ENCODE data around the gene SERPINA3. TPM values are rescaled to one million over a fixed set of nuclear protein-coding genes. Genes with fewer than 3 reads are reported as not detected.

The SERPINA3 gene
- total RNA-seq, 1 experiment from 2014 or later, result 0.56 TPM

DNA sequence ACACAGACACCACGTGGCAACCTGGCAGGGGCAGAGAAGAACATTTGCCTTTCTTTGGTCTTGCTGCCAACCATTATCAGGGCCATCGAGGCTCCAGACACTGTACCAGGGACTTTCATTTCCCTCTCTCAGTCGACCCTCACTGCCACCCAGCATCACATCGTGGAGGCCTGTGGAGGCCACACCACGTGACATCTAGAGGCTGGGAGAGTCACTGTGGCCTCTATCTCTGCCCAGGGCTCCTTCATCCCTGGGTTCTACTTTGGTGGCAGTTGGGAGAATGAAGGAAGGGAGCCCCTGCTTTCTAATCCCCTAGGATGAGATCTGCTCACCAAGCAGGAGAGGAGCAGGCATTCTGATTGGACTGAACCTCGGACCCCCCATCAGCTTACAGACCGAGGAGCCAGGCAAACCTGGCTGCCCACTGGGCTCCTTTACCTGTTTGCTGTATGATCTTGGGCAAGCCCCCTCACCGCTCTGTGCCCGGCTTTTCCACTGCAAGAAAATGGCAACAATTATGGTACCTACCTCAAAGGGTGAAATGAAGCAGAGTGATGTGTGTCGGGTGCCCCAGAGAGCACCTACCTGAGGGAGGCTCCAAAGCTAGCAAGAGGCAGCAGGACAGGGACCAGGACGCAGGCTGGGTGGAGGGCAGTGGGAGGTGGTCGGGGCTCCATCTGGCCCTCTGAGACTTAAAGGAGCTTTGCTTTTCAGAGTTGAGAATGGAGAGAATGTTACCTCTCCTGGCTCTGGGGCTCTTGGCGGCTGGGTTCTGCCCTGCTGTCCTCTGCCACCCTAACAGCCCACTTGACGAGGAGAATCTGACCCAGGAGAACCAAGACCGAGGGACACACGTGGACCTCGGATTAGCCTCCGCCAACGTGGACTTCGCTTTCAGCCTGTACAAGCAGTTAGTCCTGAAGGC, 1.8 kb downstream of the SERPINA3 start:
- no peak for DNase-seq (ENCODE audit: low spot score)

GRCh38 chr14:94614802-94615201, 2.6 kb downstream of the SERPINA3 start:
- no peak for DNase-seq (ENCODE audit: low spot score)

DNA sequence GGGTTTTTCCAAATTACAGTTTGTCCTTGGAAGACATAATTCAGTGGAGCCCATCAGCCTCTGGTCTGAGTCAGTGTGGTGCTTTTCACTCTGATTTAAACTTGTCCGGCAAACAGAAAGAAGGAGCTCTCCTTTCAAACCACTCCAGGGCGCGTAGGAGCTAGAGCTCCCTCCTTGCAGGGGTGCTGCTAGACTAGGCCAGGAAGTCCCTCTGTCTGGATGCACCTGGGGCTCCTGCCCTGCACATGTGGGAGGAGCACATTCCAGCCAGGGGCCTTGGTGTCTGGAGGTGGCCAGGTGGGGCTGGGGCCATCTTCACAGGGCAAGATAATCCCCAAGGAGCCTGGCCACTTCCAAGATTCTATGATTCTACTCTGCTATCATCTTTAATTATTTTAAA, 3.1 kb downstream of the SERPINA3 start:
- no peak for DNase-seq (ENCODE audit: low spot score)

DNA sequence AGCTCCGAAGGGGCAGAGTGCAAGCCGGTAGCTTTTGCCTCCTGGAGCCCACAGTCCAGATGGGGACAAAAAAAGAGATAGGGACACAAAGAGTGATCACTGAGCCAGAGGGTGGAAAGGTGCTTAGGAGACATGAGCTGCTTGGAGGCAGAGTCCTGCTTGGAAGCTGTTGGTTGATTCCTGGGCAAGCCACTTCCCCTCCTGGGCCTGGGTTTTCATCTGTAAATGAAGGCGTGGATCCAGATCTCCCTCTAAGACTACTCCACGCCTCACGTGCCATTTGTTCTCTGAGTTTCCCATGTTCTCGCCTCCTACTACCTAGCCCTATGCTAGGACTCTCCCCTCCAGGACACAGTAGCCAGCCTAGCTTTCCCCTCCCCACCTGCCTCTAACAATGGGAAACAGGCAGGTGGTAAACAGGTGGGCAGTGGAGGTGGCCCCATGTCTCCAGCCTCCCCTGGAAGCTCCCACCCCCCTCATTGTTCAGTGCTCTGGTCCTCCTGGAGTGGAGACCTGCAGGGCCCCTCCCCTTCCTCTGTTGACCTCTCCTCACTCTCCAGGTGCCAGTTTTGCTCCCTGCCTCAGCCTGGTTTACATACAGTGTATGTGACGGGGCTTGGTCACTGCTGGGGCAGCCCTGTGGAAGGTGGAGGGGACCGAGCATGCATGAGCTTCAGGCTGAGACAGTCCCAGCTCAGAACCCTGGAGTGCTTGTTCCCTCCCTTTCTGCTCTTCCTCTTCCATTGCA, 3.8 kb downstream of the SERPINA3 start:
- no peak for DNase-seq (ENCODE audit: low spot score)

DNA sequence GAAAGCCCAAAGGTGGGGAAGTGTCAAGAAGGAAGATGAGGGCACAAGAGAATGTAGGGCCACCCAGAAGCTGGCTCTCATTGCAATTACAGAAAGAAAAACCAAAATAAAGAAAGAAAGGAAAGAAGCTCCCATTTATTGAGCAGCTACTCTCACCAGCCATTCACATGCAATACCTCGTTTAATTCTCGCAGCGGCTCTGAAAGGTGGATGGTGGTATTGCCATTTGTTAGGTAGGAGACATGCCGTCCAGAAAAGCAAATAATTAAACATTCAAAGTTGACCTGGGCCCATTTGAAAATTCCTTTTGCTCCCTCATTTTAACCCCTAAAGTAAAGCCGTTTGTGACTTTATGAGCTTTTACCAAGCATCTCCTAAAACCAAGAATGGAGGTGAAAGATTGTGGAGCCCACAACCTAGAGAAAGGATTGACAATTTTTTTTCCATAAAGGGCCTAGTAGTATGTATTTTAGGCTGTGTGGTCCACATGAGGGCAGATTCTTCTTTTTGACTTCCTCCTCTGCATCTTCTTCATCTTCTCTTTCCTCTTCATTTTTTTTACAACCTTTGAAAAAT, 5.3 kb downstream of the SERPINA3 start:
- no peak for DNase-seq (ENCODE audit: low spot score)

GRCh38 chr14:94617988-94618822, 6.0 kb downstream of the SERPINA3 start:
- no peak for DNase-seq (ENCODE audit: low spot score)

- DNase-seq (ENCODE audit: low spot score), result no peak
Measured at GRCh38 chr14:94619297-94619696, 7.1 kb downstream of the SERPINA3 start.

DNA sequence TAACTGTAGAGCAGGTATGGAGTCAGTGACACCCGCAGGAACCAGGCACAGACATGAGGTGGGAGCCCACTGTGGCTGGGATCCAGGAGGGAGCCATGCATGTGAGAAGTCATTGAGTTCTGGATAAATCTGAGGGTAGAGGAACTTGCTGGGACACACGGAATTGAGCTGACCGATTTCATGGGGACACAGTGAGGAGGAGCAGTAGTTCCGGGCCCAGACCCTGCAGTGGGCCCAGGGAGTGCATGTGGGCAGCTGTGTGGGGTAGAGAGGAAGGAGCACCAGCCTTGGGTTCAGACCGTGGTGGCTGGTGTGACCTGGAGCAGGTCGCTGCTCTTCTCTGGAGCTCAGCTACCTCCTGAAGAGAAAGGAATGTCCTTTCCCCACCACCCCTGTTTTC, 8.4 kb downstream of the SERPINA3 start:
- no peak for DNase-seq (ENCODE audit: low spot score)

GRCh38 chr14:94621358-94622134, 9.4 kb downstream of the SERPINA3 start:
- DNase-seq (ENCODE audit: low spot score), result no peak

DNA sequence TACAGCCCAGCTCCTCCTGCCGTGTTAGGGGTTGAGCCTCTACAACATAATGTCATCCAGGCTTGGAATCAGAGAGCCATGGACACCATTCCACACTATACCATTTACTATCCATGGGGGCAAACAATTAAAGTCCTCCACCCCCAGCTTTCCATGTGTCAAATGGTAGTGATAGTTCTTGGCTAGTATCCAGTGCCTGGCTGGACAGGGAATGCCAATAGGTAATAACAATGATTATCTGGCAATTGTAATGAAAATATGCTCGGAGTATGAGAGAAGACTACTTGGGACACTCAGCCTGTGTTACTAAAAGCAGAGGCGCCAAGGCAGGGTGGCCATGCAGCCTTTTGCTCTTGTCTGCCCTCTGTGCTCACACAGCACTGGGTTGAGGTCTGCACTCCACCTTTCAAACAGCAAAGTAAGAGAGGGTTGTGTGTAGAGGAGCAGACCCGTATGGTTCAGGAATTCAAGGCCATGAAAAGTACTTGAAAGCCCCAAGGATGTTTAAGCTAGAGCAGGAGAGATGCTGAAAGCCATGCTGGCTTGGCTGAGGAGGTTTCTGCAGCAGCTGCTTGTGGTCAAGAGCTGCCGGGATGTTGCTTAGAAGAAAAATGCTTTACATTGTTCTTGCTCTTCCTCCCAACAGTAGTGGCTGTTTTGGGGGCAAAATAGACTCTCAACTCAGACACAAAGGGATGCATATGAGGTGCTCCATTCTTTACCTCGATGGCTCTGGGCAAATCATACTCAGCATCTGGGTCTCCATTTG, 10.6 kb downstream of the SERPINA3 start:
- no peak for DNase-seq (ENCODE audit: low spot score)

DNA sequence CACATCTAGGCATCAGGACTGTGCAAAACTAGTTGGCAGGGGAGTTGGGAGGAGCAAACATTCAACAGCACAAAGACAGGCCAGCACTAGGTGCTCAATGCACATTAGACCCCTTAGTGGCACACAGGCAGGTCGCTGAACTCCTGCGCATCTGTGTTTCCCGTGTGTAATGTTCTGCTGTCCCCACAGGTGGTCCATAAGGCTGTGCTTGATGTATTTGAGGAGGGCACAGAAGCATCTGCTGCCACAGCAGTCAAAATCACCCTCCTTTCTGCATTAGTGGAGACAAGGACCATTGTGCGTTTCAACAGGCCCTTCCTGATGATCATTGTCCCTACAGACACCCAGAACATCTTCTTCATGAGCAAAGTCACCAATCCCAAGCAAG, 11.2 kb downstream of the SERPINA3 start:
- DNase-seq (ENCODE audit: low spot score), result no peak

- DNase-seq (ENCODE audit: low spot score), result no peak
Measured at GRCh38 chr14:94623856-94624499, 11.8 kb downstream of the SERPINA3 start.

DNA sequence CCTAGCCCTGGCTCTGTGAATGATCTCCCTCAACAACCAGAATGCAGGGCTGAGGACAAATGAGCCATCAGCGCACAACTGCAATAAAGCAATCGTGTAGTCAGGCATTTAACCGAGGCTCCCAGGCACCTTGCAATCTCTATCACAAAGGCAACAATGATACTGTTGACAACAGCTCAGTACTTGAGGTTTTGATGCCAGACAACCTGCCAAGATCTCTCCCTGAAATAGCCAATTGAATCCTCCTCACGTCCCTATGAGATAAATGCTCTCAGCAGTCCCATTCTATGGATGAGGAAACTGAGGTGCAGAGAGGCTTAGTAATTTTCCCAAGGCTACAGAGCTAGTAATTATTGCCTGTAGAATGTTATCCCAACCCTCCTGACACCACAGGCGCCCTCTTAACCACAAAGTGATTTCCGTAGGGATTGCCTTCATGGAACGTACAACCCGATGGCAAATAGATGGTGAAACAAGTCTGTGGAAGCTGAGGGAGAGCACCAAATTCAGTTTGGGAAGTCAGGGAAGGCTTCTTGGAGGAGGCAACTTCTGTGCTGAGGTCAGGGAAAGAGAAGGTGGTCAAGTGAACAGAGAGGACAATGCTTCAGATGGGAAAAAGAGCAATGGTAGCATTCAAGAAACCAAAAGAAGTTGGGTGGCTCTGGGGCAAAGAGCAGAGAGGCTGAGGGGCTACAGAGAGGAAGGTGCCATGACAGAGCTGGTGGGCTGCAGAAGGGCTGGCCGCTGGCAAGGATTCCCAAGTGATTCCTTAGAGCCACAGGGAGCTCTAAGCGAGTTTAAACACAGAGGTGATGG, 12.6 kb downstream of the SERPINA3 start:
- no peak for DNase-seq (ENCODE audit: low spot score)

- DNase-seq (ENCODE audit: low spot score), result no peak
Measured at GRCh38 chr14:94625353-94625635, 13.1 kb downstream of the SERPINA3 start.

GRCh38 chr14:94628578-94628977, 16.4 kb downstream of the SERPINA3 start:
- DNase-seq (ENCODE audit: low spot score), result no peak

DNA sequence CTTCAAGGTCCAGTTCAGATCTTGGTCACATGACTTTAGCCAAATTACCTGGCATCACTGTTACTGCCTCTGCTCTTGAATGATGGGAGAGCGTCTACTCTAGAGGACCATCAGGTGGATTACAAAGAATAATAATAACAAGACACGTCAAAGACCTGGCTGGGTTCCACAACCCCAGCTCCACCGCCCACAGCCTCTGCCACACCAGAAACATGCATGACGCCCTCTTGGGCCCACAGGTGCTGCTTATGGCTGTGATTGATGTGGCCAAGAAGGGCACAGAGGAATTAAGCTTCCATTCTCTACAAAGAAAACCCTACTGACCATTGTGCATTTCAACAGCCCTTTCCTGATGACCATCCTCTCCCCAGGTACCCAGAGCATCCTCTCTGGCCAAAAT, 18.2 kb downstream of the SERPINA3 start:
- DNase-seq (ENCODE audit: low spot score), result no peak

DNA sequence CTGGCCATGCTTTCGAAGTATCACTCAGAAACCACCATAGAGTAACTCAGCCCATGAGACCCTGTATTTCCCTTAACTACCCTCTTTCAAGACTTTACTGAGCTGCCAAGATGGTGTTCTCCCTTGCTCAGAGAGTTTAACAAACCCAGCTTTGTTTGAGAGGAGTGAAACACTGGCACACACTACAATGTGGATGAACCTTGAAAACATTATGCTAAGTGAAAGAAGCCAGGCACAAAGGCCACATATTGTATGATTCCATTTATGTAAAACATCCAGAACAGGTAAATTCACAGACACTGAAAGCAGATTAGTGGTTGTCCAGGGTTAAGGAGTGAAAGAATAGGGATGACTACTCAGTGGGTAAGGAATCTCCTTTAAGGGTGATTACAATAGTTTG, 18.9 kb downstream of the SERPINA3 start:
- DNase-seq (ENCODE audit: low spot score), result no peak

GRCh38 chr14:94631536-94632304, 19.5 kb downstream of the SERPINA3 start:
- no peak for DNase-seq (ENCODE audit: low spot score)

DNA sequence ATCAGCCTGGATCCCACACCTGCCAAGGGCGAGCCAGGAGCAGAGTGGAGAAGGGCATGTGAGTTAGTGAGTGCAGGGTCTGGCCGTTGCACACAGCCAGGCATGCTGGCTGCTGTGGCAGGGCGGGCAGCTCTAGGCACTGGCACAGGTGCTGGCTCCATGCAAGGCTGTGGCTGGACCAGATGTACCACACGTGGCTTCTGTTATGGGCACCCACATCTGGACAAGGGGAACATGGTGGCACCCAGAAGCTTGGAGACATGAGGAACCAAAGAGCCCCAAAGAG, 20.1 kb downstream of the SERPINA3 start:
- no peak for DNase-seq (ENCODE audit: low spot score)

Measured in H4 (cell line).